CD8-positive, alpha-beta memory T cell (primary cell): ENCODE results near the gene SLC12A7. TPM values are rescaled to one million over a fixed set of nuclear protein-coding genes. Genes with fewer than 3 reads are reported as not detected.
A peak's percentile ranks its signal among the peaks of the same experiment; 100 is the strongest.

Experiments
- CTCF ChIA-PET: fragments of 350-600 bp; sonication (Branson Sonifier 250); formaldehyde crosslinking; loops from one replicate; lab custom pipeline; 2021; ENCODE audit warnings: antibody characterized with exemption; lab: Charles Lee
- POLR2A ChIA-PET: fragments of 350-600 bp; sonication (Branson Sonifier 250); formaldehyde crosslinking; loops from one replicate; lab custom pipeline; 2021; ENCODE audit warnings: antibody characterized with exemption; lab: Charles Lee
- DNase-seq, 5 donors: peaks; one replicate each; pipeline versions ENCODE4 v3.0.0 to v3.0.0-alpha.2; 2020 to 2022; ENCODE audit warnings: mixed read lengths in 1 of 5
- H3K27ac ChIP-seq: one replicate; pipeline ENCODE4 v1.7.0; 2013; ENCODE audit warnings: low read depth, mild to moderate bottlenecking, low read length, moderate library complexity
- H3K27me3 ChIP-seq: 2 replicates; pipeline ENCODE4 v1.7.0; 2013; ENCODE audit warnings: low read length, mild to moderate bottlenecking; ENCODE audit not compliant: insufficient read depth, poor library complexity, severe bottlenecking
- H3K36me3 ChIP-seq: 2 replicates; pipeline ENCODE4 v1.7.0; 2013; ENCODE audit warnings: mild to moderate bottlenecking, low read length, moderate library complexity; ENCODE audit not compliant: insufficient read depth
- H3K4me1 ChIP-seq: 2 replicates; pipeline ENCODE4 v1.7.0; 2013; ENCODE audit warnings: mild to moderate bottlenecking, low read length, moderate library complexity; ENCODE audit not compliant: insufficient read depth
- H3K4me3 ChIP-seq: 2 replicates; pipeline ENCODE4 v1.7.0; 2013; ENCODE audit warnings: mild to moderate bottlenecking, low read length
- H3K9me3 ChIP-seq: 2 replicates; pipeline ENCODE4 v1.7.0; 2013; ENCODE audit warnings: mild to moderate bottlenecking, low read length
- H3K27ac Mint-ChIP-seq, 8 donors: one replicate each; pipeline ENCODE4 v1.8.0; 2020 to 2021; ENCODE audit warnings: mixed read lengths in 8 of 8, mild to moderate bottlenecking in 6 of 8, inconsistent platforms in 3 of 8, moderate library complexity in 3 of 8
- H3K27me3 Mint-ChIP-seq, 2 donors: one replicate each; pipeline ENCODE4 v1.8.0; 2020 to 2021; ENCODE audit warnings: mixed read lengths in 2 of 2, mild to moderate bottlenecking in 1 of 2, moderate library complexity in 1 of 2
- H3K36me3 Mint-ChIP-seq, 3 donors: one replicate each; pipeline ENCODE4 v1.8.0; 2020 to 2021; ENCODE audit warnings: mixed read lengths in 3 of 3, inconsistent platforms in 1 of 3, mild to moderate bottlenecking in 1 of 3
- H3K4me1 Mint-ChIP-seq, 3 donors: one replicate each; pipeline ENCODE4 v1.8.0; 2020 to 2021; ENCODE audit warnings: mixed read lengths in 3 of 3, inconsistent platforms in 1 of 3, mild to moderate bottlenecking in 1 of 3
- H3K4me3 Mint-ChIP-seq, 7 donors: one replicate each; pipeline ENCODE4 v1.8.0; 2020 to 2021; ENCODE audit warnings: mixed read lengths in 7 of 7, mild to moderate bottlenecking in 6 of 7, moderate library complexity in 4 of 7, inconsistent platforms in 2 of 7
- H3K9me3 Mint-ChIP-seq, 5 donors: one replicate each; pipeline ENCODE4 v1.8.0; 2020 to 2022; ENCODE audit warnings: mixed read lengths in 5 of 5, mild to moderate bottlenecking in 3 of 5, moderate library complexity in 2 of 5, inconsistent platforms in 1 of 5
- polyA plus RNA-seq: library from polyadenylated mRNA; unstranded; fragments of 300-500 nt; fragmentation: Illumina TruSeq; gene quantifications from one replicate; pipeline ENCODE4 v1.2.3, GENCODE V29; 2021
- total RNA-seq, 2 experiments: library from RNA; stranded (reverse); gene quantifications; one replicate each; pipeline ENCODE4 v1.2.3, GENCODE V29; 2021

Gene SLC12A7
- total and polyA plus RNA-seq, 3 experiments from 2014 or later, result 4.9 to 20.0 (median 6.6) TPM

DNA sequence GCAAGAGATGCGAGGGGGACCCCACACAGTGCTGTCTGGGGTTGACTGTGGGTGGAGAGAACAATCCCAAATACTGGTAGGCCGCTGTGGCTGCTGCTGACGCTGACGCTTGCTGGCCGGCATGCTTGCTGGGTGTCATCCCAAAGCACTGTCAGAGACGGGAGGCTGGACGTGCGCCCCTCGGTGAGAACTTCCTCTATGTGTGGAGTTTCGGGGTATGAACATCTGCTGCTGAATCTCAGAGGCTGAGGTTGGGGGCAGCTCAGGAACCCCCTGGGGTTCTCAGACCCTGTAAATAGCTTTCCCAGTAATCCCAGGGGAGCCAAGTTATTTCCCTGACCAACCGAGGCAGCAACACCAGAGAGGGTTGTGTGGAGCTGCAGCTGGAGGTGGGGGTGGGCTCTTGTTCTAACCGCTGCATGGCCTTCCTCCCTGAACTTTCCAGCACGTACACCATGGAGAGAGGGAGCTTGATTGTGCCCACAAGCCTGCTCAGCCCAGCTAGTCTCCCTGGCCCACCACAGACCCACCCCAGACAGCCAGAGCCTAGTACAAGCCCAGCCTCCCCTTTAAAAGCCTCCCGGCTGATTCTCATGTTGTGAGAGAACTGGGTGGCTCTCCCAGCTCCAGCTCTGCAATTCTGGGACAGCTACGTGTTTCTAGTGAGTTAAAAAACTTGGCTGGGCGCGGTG, 21.8 kb upstream of the SLC12A7 start:
- Histone ChIP-seq H3K27ac (no peak overlapping the region), H3K36me3 (no peaks in the 10 kb centered on the region), H3K27me3 (peaks cover 4% of the 10 kb centered on the region), H3K4me3 (no peak overlapping the region), H3K4me1 (no peaks in the 10 kb centered on the region), H3K9me3 (no peaks in the 10 kb centered on the region)
- DNase-seq, result no peak
- Mint-ChIP-seq H3K4me1 (peaks cover 0 to 3% (median 0%) of the 10 kb centered on the region in 3 donors), H3K36me3 (no peaks in the 10 kb centered on the region), H3K9me3 (no peaks in the 10 kb centered on the region), H3K27me3 (peaks cover 4 to 5% of the 10 kb centered on the region in 2 donors), H3K27ac (no peak overlapping the region), H3K4me3 (no peak overlapping the region)
- POLR2A ChIA-PET, result no interaction called here
- CTCF ChIA-PET, result no interaction called here

DNA sequence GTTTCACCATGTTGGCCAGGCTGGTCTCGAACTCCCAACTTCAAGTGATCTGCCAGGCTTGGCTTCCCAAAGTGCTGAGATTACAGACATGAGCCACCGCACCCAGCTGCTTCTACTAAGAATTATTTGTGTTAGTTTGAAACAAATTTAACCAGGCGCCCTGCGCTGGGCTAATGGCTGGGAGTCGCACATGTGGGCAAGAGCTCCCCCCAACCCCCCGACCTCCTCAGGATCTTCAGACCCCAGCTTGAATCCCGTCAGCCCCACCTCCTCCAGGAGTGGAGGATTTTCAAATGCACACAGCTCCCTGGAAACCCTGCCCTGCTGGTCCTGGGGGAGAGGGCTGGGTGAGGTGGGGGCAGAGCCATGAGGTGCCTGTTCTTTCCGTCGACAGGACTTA, 21.2 kb upstream of the SLC12A7 start:
- Mint-ChIP-seq H3K27me3 (peaks cover 4 to 5% of the 10 kb centered on the region in 2 donors), H3K36me3 (no peaks in the 10 kb centered on the region), H3K9me3 (no peaks in the 10 kb centered on the region), H3K4me3 (no peak overlapping the region), H3K27ac (peak overlapping the region in 1 of 8 donors; percentile 33), H3K4me1 (peaks cover 0 to 3% (median 0%) of the 10 kb centered on the region in 3 donors)
- Histone ChIP-seq H3K9me3 (no peaks in the 10 kb centered on the region), H3K4me1 (no peaks in the 10 kb centered on the region), H3K27me3 (peaks cover 4% of the 10 kb centered on the region), H3K4me3 (no peak overlapping the region), H3K27ac (no peak overlapping the region), H3K36me3 (no peaks in the 10 kb centered on the region)
- ChIA-PET POLR2A (no interaction called here), CTCF (no interaction called here)
- no peak for DNase-seq

DNA sequence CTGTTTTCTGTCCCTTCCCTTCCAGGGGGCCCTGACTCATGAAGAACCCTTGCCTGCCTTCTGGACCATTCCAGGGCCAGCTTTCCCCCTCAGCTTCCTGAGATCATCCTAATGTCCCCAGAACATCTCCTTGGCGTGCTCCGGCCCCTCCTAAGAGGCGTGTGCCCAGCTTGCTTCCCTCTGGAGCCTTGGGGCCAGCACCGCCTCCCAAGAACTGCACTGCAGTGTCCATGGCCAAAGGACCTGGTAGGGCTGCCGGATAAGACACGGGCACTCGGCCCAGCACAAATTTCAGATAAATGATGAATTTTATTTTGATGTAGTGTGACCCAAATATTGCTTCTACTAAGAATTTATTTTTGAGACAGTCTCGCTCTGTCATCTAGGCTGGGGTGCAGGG, 20.7 kb upstream of the SLC12A7 start:
- Mint-ChIP-seq H3K36me3 (no peaks in the 10 kb centered on the region), H3K27ac (no peak overlapping the region), H3K4me1 (peaks cover 0 to 4% (median 0%) of the 10 kb centered on the region in 3 donors), H3K27me3 (peaks cover 5 to 7% of the 10 kb centered on the region in 2 donors), H3K4me3 (no peak overlapping the region), H3K9me3 (no peaks in the 10 kb centered on the region)
- no peaks in the 10 kb centered on the region for H3K4me1 ChIP-seq
- POLR2A ChIA-PET, result no interaction called here
- H3K9me3 ChIP-seq, result no peaks in the 10 kb centered on the region
- CTCF ChIA-PET, result no interaction called here
- H3K36me3 ChIP-seq, result no peaks in the 10 kb centered on the region
- peaks cover 4% of the 10 kb centered on the region for H3K27me3 ChIP-seq
- no peak overlapping the region for H3K27ac ChIP-seq
- no peak overlapping the region for H3K4me3 ChIP-seq
- no peak for DNase-seq

DNA sequence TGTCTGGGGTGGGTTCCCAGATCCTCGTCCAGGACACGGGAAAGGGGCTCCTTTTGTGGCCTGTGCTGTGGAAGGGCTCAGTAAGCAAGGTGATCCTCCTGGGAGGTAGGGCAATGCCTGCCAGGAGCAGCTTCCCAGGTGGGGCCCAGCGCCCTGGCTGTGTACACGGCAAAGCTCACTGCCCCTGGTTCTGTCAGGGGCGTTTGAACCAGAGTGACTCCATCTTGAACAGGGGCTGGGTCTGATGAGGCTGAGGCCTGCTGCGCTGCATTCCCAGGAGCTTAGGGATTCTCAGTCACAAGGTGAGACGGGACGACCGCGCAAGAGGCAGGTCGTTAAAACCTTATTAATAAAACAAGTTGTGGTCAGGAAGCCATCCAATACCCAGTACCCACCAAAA, 19.9 kb upstream of the SLC12A7 start:
- H3K9me3 Mint-ChIP-seq, result no peaks in the 10 kb centered on the region
- ChIA-PET CTCF (no interaction called here), POLR2A (no interaction called here)
- no peak overlapping the region for H3K4me3 ChIP-seq
- no peak overlapping the region for H3K27ac ChIP-seq
- H3K9me3 ChIP-seq, result no peaks in the 10 kb centered on the region
- DNase-seq, result no peak
- H3K4me3 Mint-ChIP-seq, result no peak overlapping the region
- no peaks in the 10 kb centered on the region for H3K4me1 ChIP-seq
- no peaks in the 10 kb centered on the region for H3K36me3 Mint-ChIP-seq
- H3K27me3 ChIP-seq, result peaks cover 4% of the 10 kb centered on the region
- H3K4me1 Mint-ChIP-seq, result peaks cover 0 to 4% (median 0%) of the 10 kb centered on the region in 3 donors
- no peaks in the 10 kb centered on the region for H3K36me3 ChIP-seq
- peak overlapping the region in 2 of 8 donors; percentile 19 to 26 for H3K27ac Mint-ChIP-seq
- H3K27me3 Mint-ChIP-seq, result peaks cover 3 to 8% of the 10 kb centered on the region in 2 donors

DNA sequence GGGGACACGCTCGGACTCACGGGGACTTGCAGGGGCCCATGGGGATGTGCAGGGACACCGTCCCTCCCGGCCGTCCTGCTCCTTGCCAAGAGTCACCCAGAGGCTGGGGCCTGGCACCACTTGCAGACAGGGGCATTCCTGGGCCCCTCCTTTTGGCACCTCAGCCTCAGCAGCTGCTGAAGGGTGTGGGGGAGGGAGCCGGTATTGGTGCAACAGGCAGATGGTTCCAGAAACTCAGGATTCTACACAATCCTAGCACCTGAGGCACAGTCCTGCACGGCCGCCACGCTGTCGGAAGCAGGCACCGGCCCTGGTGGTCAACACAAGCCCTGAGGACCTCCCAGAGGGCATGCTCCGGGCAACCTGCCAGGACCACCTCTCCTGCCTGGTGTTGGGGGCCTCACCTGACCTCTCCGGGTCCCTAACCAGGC, 19.3 kb upstream of the SLC12A7 start:
- no peak for DNase-seq
- no peaks in the 10 kb centered on the region for H3K36me3 ChIP-seq
- no peaks in the 10 kb centered on the region for H3K4me1 ChIP-seq
- POLR2A ChIA-PET, result no interaction called here
- H3K27me3 Mint-ChIP-seq, result peaks cover 2 to 8% of the 10 kb centered on the region in 2 donors
- no peaks in the 10 kb centered on the region for H3K9me3 Mint-ChIP-seq
- H3K27ac ChIP-seq, result no peak overlapping the region
- CTCF ChIA-PET, result no interaction called here
- H3K27ac Mint-ChIP-seq, result no peak overlapping the region
- H3K36me3 Mint-ChIP-seq, result no peaks in the 10 kb centered on the region
- H3K27me3 ChIP-seq, result peaks cover 4% of the 10 kb centered on the region
- H3K9me3 ChIP-seq, result no peaks in the 10 kb centered on the region
- no peak overlapping the region for H3K4me3 ChIP-seq
- H3K4me3 Mint-ChIP-seq, result no peak overlapping the region
- H3K4me1 Mint-ChIP-seq, result peaks cover 0 to 3% (median 0%) of the 10 kb centered on the region in 3 donors

DNA sequence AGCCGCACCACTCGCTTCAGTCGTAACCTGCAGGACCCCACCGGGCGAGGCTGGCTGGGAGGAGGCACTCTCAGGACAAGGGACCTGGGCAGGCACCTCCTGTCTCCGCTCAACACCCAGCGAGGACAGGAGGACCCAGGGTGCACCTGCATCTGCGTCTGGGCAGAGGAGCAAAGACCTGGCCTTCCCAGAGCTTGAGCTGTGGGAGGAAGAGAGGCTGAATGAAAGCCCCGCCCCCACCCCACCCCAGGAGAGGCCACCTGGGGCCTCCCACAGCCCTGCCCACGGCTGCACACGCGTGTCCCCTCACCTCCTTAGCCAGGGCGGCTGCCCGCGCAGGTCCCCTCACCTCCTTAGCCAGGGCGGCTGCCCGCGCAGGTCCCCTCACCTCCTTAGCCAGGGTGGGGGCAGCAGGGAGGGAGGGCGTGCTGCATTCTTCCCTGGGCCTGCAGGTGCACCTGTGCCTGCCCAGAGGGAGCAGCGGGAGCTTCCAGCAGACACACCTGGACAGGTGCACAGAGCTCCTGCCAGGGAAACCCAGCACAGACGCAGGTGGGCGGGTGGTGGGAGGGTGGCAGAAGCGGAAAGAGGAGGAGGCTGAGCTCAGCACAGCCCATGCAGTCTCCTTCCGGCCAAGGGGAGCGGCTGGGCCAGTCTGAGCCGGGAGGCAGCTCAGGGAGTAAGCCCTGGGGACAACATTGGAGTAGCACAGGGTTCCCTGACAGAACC, 18.5 kb upstream of the SLC12A7 start:
- Histone ChIP-seq H3K4me3 (no peak overlapping the region), H3K36me3 (no peaks in the 10 kb centered on the region), H3K4me1 (no peaks in the 10 kb centered on the region), H3K27me3 (peaks cover 4% of the 10 kb centered on the region), H3K27ac (no peak overlapping the region), H3K9me3 (no peaks in the 10 kb centered on the region)
- Mint-ChIP-seq H3K4me3 (no peak overlapping the region), H3K27ac (no peak overlapping the region), H3K9me3 (no peaks in the 10 kb centered on the region), H3K36me3 (no peaks in the 10 kb centered on the region), H3K27me3 (peaks cover 0 to 8% of the 10 kb centered on the region in 2 donors), H3K4me1 (peaks cover 0 to 3% (median 0%) of the 10 kb centered on the region in 3 donors)
- no peak for DNase-seq
- CTCF ChIA-PET, result no interaction called here
- POLR2A ChIA-PET, result no interaction called here

DNA sequence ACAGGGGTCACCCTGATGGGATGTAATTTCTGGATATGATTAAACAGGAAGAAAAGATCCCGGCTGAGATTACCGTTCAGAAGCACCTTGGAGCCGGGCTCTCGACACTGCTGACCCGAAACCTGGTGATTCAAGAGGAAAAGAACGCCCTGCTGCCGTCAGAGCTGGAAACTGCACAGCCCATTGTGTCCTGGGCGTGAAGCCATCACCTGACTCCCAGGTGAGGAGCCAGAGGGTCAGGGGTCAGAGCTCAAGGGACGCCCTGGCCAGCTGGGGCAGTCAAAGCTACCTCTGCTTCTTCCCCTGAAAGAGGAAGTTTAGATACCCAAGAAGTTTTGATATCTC, 17.8 kb upstream of the SLC12A7 start:
- POLR2A ChIA-PET, result no interaction called here
- H3K4me3 Mint-ChIP-seq, result no peak overlapping the region
- no peak overlapping the region for H3K4me3 ChIP-seq

DNA sequence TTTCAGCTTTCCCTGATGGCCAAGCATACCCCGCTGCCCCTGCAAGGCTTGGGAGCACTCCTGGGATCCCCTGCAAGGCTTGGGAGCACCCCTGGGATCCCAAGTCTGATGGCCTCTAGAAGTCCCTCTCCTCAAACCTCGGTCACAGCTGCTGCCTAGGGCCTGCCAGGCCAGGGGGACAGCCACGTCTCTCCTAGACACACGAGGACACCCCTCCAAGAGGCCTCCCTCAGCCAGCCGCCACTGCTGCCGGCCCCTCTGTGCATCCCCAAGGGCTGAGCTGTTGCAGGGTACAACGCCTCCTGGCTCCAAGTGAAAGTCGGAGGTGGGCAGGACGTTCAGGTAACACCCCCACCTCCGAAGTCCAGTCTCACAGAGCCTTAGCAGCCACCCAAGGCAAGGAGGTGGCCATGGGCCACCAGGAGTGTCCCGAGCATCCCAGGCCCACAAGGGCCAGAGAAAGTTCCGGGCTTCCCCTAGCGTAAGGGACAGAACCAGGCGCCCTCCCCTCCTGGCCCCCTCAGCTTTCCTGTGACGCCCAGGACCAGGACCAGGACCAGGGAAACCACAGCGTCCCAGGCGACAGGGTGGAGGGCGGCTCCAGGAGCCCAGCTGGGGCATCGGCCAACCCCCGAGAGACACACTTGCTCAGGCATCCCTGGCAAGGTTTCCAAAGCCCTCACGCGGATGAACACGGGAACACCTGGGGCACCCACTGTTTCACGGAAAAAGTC, 17.3 kb upstream of the SLC12A7 start:
- Mint-ChIP-seq H3K36me3 (no peaks in the 10 kb centered on the region), H3K27ac (no peak overlapping the region), H3K4me1 (peaks cover 0 to 2% (median 0%) of the 10 kb centered on the region in 3 donors), H3K4me3 (no peak overlapping the region), H3K9me3 (no peaks in the 10 kb centered on the region), H3K27me3 (peaks cover 0 to 8% of the 10 kb centered on the region in 2 donors)
- Histone ChIP-seq H3K9me3 (no peaks in the 10 kb centered on the region), H3K27ac (no peak overlapping the region), H3K27me3 (peaks cover 4% of the 10 kb centered on the region), H3K36me3 (no peaks in the 10 kb centered on the region), H3K4me1 (no peaks in the 10 kb centered on the region), H3K4me3 (no peak overlapping the region)
- ChIA-PET POLR2A (no interaction called here), CTCF (no interaction called here)
- DNase-seq, result no peak

More for the DNA sequence above, 17.8 kb upstream of the SLC12A7 start:
- Histone ChIP-seq H3K27ac (no peak overlapping the region), H3K36me3 (no peaks in the 10 kb centered on the region), H3K4me1 (no peaks in the 10 kb centered on the region), H3K9me3 (no peaks in the 10 kb centered on the region), H3K27me3 (peaks cover 4% of the 10 kb centered on the region)
- CTCF ChIA-PET, result no interaction called here
- no peaks in the 10 kb centered on the region for H3K9me3 Mint-ChIP-seq
- H3K36me3 Mint-ChIP-seq, result no peaks in the 10 kb centered on the region
- DNase-seq, result no peak
- peaks cover 0 to 8% of the 10 kb centered on the region in 2 donors for H3K27me3 Mint-ChIP-seq
- H3K27ac Mint-ChIP-seq, result no peak overlapping the region
- H3K4me1 Mint-ChIP-seq, result peaks cover 0 to 3% (median 0%) of the 10 kb centered on the region in 3 donors
